GM12801 (cell line): ENCODE data around the gene ATIC.

Experiments
- TF ChIP-seq, protein P1 (sequence below): IDR thresholded peaks from one replicate; pipeline ENCODE4 v1.5.1; 2011; ENCODE audit warnings: control low read depth; ENCODE audit not compliant: insufficient read length; ENCODE audit errors: extremely low read depth

The ATIC gene

DNA sequence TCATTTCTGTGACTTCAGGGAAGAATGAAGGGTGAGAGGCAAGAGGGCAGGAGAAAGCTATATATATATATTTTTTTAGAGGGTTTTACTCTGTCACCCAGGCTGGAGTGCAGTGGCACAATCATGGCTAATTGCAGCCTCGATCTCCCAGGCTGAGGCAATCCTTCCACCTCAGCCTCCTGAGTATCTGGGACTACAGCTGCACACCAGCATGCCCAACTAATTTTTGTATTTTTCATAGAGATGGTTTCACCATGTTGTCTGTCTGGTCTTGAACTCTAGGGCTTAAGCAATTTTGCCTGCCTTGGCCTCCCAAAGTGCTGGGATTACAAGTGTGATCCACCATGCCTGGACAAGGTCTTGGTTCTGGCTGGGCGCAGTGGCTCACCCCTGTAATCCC, 3.4 kb downstream of the ATIC start:
- TF ChIP-seq, protein P1, sequence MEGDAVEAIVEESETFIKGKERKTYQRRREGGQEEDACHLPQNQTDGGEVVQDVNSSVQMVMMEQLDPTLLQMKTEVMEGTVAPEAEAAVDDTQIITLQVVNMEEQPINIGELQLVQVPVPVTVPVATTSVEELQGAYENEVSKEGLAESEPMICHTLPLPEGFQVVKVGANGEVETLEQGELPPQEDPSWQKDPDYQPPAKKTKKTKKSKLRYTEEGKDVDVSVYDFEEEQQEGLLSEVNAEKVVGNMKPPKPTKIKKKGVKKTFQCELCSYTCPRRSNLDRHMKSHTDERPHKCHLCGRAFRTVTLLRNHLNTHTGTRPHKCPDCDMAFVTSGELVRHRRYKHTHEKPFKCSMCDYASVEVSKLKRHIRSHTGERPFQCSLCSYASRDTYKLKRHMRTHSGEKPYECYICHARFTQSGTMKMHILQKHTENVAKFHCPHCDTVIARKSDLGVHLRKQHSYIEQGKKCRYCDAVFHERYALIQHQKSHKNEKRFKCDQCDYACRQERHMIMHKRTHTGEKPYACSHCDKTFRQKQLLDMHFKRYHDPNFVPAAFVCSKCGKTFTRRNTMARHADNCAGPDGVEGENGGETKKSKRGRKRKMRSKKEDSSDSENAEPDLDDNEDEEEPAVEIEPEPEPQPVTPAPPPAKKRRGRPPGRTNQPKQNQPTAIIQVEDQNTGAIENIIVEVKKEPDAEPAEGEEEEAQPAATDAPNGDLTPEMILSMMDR, result no peak

DNA sequence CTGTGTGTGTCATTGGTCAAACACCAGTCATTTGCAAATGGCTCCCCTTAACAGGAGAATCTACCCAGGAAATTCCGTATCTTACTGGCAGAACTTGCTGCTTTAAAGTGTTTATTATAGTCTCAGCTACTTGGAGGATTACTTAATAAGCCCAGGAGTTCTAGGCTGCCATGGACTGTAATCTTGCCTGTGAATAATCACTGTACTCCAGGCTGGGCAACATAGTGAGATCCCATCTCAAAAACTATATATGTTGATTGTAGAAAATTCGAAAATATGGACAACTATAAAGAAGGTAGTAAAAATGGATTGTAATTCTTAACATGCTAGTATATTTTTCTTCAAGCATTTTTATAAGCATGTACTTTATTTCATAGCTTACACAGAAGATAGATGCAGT, 4.5 kb downstream of the ATIC start:
- TF ChIP-seq, protein P1, result no peak

DNA sequence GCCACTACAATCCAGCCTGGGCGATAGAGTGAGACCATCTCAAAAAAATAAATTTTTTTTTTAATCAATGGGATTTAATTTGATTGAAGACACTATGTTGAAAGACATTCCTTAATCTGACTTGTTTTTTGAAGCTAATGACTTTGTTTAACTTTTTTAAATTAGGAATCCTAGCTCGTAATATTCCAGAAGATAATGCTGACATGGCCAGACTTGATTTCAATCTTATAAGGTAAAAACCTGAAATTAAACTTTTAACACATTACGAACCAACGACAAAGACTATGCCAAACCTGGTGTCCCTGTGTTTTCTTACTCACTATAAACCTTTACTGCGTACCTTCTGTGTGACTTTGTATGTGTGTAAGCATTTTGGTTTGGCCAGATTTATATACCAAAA, 7.6 kb downstream of the ATIC start:
- TF ChIP-seq, protein P1, result no peak

DNA sequence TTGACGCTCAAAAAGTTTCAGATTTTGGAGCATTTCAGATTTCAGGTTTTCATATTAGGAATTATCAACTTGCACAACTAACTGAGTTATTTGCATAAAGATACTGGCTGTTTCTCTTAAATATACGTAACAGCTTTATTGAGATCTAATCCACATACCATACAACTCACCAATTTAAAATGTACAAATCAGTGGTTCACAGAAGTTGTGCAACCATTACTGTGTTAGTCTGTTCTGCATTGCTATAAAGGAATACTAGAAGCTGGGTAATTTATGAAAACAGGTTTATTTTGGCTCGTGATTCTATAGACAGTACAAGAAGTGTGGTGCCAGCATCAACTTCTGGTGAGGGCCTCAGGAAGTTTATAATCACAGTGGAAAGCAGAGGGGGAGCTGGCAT, 8.2 kb downstream of the ATIC start:
- TF ChIP-seq, protein P1, result no peak

DNA sequence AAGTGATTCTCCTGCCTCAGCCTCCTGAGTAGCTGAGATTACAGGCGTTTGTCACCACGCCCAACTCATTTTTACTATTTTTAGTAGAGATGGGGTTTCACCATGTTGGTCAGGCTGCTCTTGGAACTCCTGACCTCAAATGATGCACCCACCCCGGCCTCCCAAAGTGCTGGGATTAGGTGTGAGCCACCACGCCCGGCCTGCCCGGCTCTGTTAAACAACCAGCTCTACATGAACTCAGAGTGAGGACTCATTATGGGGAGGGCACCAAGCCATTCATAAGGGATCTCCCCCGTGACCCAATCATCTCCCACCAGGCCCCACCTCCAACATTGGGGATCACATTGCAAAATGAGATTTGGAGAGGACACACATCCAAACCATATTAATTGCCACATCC, 8.8 kb downstream of the ATIC start:
- TF ChIP-seq, protein P1, result no peak

DNA sequence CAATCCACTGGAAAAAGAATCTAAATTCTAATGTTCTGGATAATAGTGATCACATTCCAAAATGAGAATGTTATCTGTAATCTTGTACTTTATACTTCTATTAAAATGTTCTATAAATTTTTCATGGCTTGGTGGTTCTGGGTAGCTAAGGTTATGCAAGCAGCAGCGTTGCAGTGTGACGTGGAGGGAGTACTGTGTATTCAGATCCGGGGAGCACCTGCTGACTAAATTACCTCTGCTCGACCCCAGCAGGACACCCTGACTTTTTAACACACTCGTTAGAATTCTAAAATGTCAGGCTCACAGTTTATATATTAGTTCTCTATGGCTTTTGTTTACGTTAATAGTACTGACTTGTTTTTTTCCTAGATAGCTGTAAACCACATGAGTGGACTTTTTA, 13.0 kb downstream of the ATIC start:
- TF ChIP-seq, protein P1, result no peak

DNA sequence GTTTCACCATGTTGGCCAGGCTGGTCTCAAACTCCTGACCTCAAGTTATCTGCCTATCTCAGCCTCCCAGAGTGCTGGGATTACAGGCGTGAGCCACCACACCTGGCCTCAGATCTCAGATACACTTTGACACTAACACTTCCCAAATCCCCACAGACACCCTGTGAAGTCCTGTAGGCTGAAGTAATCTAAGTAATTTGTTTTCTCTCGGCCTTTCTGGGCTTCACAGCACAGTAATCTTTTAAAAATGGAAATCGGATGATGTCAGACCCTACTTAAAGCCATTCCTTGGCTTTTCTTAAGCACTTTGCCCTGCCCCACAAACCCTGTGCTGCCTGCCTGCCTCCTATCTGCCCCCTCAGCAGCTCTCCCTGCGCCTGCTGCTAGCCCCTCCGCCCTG, 16.2 kb downstream of the ATIC start:
- TF ChIP-seq, protein P1, result no peak
